GM23338 (cell line): ENCODE results near the gene UMODL1.

Source experiments
- CREB1 ChIP-seq: fragments of 250-450 bp; sonication (Bioruptor Pico); IDR thresholded peaks from 2 replicates; pipeline ENCODE4 v1.5.0; 2020; ENCODE audit warnings: low read depth, mild to moderate bottlenecking, moderate library complexity
- EZH2 ChIP-seq: fragments of 200-600 bp; sonication (generic); IDR thresholded peaks from one replicate; pipeline ENCODE4 v1.8.0; 2017; ENCODE audit warnings: antibody characterized with exemption, mild to moderate bottlenecking, low read depth; ENCODE audit not compliant: unreplicated experiment
- EZH2phosphoT487 ChIP-seq: fragments of 200-600 bp; sonication (generic); IDR thresholded peaks from one replicate; pipeline ENCODE4 v1.8.1; 2018; ENCODE audit warnings: antibody characterized with exemption; ENCODE audit not compliant: unreplicated experiment
- JUNB ChIP-seq: IDR thresholded peaks from one replicate; pipeline ENCODE4 v1.6.1; 2016; ENCODE audit warnings: antibody characterized with exemption; ENCODE audit not compliant: unreplicated experiment
- NANOG ChIP-seq: IDR thresholded peaks from 2 replicates; pipeline ENCODE4 v1.6.1; 2016; ENCODE audit warnings: antibody characterized with exemption, borderline replicate concordance
- POLR2AphosphoS5 ChIP-seq: IDR thresholded peaks from 2 replicates; pipeline ENCODE4 v1.6.1; 2016; ENCODE audit warnings: antibody characterized with exemption, low read depth
- STAT1 ChIP-seq: IDR thresholded peaks from one replicate; pipeline ENCODE4 v1.6.1; 2016; ENCODE audit warnings: antibody characterized with exemption; ENCODE audit not compliant: unreplicated experiment
- ZNF114 ChIP-seq: fragments of 250-450 bp; sonication (Bioruptor Pico); IDR thresholded peaks from 2 replicates; pipeline ENCODE4 v1.5.0; 2020; ENCODE audit warnings: mild to moderate bottlenecking, moderate library complexity
- ZNF331 ChIP-seq: fragments of 250-450 bp; sonication (Bioruptor Pico); IDR thresholded peaks from 2 replicates; pipeline ENCODE4 v1.5.0; 2020; ENCODE audit warnings: low read depth, mild to moderate bottlenecking, moderate library complexity
- TF ChIP-seq, protein P1 (sequence below), 2 experiments: fragments of 200-600 bp in 1 of 2; sonication (generic) in 1 of 2; conservative IDR thresholded peaks; 2 replicates each; pipeline versions ENCODE4 v1.5.1 to v1.6.1; 2016 to 2017; ENCODE audit warnings: antibody characterized with exemption in 2 of 2, low read depth in 2 of 2, mild to moderate bottlenecking in 2 of 2, moderate library complexity in 1 of 2
- TF ChIP-seq, protein P2 (sequence below): IDR thresholded peaks from one replicate; pipeline ENCODE4 v1.6.1; 2018; ENCODE audit warnings: antibody characterized with exemption; ENCODE audit not compliant: unreplicated experiment

DNA sequence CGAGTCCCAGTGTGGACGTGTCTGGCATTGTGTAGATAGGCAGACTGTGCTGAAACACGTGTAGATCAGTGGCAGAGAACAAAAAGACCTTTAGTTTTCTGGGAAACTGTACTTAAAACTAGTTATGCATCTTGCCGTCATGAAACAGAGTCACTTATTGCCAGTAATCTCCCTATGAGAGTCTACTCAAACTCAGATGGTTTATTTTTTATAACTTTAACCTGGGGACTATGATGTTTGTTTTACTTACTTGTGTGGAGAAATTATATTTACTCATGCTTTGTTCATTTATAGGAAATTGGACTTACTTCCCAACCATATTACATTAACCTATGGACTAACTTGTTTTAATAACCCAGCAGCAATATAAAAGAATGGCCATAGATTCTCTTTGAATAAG lies 93.7 kb downstream of the UMODL1 start:
- TF ChIP-seq, protein P1, sequence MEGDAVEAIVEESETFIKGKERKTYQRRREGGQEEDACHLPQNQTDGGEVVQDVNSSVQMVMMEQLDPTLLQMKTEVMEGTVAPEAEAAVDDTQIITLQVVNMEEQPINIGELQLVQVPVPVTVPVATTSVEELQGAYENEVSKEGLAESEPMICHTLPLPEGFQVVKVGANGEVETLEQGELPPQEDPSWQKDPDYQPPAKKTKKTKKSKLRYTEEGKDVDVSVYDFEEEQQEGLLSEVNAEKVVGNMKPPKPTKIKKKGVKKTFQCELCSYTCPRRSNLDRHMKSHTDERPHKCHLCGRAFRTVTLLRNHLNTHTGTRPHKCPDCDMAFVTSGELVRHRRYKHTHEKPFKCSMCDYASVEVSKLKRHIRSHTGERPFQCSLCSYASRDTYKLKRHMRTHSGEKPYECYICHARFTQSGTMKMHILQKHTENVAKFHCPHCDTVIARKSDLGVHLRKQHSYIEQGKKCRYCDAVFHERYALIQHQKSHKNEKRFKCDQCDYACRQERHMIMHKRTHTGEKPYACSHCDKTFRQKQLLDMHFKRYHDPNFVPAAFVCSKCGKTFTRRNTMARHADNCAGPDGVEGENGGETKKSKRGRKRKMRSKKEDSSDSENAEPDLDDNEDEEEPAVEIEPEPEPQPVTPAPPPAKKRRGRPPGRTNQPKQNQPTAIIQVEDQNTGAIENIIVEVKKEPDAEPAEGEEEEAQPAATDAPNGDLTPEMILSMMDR (conservative IDR thresholded peaks at IDR 0.05; ENCODE audit: low read depth in 2 of 2), result no peak
- no peak for TF ChIP-seq EZH2
- TF ChIP-seq EZH2phosphoT487, result no peak
- no peak for TF ChIP-seq POLR2AphosphoS5
- TF ChIP-seq ZNF331 (CRISPR knock-in tag), result no peak
- no peak for TF ChIP-seq CREB1 (CRISPR knock-in tag)
- TF ChIP-seq, protein P2, sequence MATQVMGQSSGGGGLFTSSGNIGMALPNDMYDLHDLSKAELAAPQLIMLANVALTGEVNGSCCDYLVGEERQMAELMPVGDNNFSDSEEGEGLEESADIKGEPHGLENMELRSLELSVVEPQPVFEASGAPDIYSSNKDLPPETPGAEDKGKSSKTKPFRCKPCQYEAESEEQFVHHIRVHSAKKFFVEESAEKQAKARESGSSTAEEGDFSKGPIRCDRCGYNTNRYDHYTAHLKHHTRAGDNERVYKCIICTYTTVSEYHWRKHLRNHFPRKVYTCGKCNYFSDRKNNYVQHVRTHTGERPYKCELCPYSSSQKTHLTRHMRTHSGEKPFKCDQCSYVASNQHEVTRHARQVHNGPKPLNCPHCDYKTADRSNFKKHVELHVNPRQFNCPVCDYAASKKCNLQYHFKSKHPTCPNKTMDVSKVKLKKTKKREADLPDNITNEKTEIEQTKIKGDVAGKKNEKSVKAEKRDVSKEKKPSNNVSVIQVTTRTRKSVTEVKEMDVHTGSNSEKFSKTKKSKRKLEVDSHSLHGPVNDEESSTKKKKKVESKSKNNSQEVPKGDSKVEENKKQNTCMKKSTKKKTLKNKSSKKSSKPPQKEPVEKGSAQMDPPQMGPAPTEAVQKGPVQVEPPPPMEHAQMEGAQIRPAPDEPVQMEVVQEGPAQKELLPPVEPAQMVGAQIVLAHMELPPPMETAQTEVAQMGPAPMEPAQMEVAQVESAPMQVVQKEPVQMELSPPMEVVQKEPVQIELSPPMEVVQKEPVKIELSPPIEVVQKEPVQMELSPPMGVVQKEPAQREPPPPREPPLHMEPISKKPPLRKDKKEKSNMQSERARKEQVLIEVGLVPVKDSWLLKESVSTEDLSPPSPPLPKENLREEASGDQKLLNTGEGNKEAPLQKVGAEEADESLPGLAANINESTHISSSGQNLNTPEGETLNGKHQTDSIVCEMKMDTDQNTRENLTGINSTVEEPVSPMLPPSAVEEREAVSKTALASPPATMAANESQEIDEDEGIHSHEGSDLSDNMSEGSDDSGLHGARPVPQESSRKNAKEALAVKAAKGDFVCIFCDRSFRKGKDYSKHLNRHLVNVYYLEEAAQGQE, result no peak
- no peak for TF ChIP-seq ZNF114 (CRISPR knock-in tag)
- TF ChIP-seq JUNB, result no peak
- no peak for TF ChIP-seq NANOG
- TF ChIP-seq STAT1, result no peak
